ENCODE data around the gene MAPK10. TPM values are rescaled to one million over a fixed set of nuclear protein-coding genes. Genes with fewer than 3 reads are reported as not detected.

The MAPK10 gene
- total and polyA plus RNA-seq, 9 of the 15 experiments (the other 6 are each of a cell fraction or from before 2014, with no cell fraction given), result 0.10 to 0.53 (median 0.18) TPM; not detected in 4

- in situ Hi-C loops (cut with MboI), result no loop called here
- TF ChIP-seq COPS2 (conservative IDR thresholded peaks at IDR 0.05) (no peak), GTF2E2 (tag; IDR thresholded peaks at IDR 0.05) (no peak), CHAMP1 (IDR thresholded peaks at IDR 0.05) (no peak), ILF3 (IDR thresholded peaks at IDR 0.05; ENCODE audit: borderline replicate concordance) (no peak), SMC3 (conservative IDR thresholded peaks at IDR 0.05; ENCODE audit: insufficient read depth, low read depth, low read length) (no peak), ETV5 (CRISPR knock-in tag; IDR thresholded peaks at IDR 0.05; ENCODE audit: low read depth) (no peak), E2F4 (CRISPR knock-in tag; IDR thresholded peaks at IDR 0.05; ENCODE audit: low read depth) (no peak), HDAC1 (IDR thresholded peaks at IDR 0.05) (no peak), L3MBTL2 (IDR thresholded peaks at IDR 0.05) (no peak), SNIP1 (IDR thresholded peaks at IDR 0.05; ENCODE audit: low read depth) (no peak), SMAD4 (CRISPR knock-in tag; conservative IDR thresholded peaks at IDR 0.05) (no peak), KDM2B (CRISPR knock-in tag; IDR thresholded peaks at IDR 0.05) (no peak), THRAP3 (IDR thresholded peaks at IDR 0.05; ENCODE audit: borderline replicate concordance) (no peak), DLX4 (CRISPR knock-in tag; IDR thresholded peaks at IDR 0.05) (no peak), PRPF4 (IDR thresholded peaks at IDR 0.05; ENCODE audit: insufficient read depth, low read depth, low read length, poor library complexity, severe bottlenecking) (no peak), ZBTB7A (IDR thresholded peaks at IDR 0.05; ENCODE audit: borderline replicate concordance, control insufficient read depth, low read depth, low read length) (no peak), TBL1XR1 (IDR thresholded peaks at IDR 0.05; ENCODE audit: low read length in 2 of 2) (no peak)
- Histone ChIP-seq H3K4me3 (no peak overlapping the region), H3K36me3 (ENCODE audit: control insufficient read depth, insufficient read depth, low read length) (no peaks in the 10 kb centered on the region), H3K9me1 (ENCODE audit: control insufficient read depth, insufficient read depth, low read length) (no peaks in the 10 kb centered on the region), H3K79me2 (ENCODE audit: control insufficient read depth, insufficient read depth, low read length) (no peaks in the 10 kb centered on the region), H3K4me1 (replicated peaks in 1 of 2; ENCODE audit: control insufficient read depth in 2 of 2, insufficient read depth in 2 of 2, low read length in 2 of 2) (no peaks in the 10 kb centered on the region), H3K9me3 (replicated peaks; ENCODE audit: control insufficient read depth, insufficient read depth, low read depth, low read length) (no peaks in the 10 kb centered on the region), H3K4me2 (ENCODE audit: insufficient read depth, low read length) (no peak overlapping the region), H2AFZ (ENCODE audit: low read depth, low read length) (no peak overlapping the region), H3K9ac (ENCODE audit: insufficient read depth in 1 of 2, low read depth in 2 of 2, low read length in 2 of 2) (no peak overlapping the region), H4K20me1 (replicated peaks; ENCODE audit: control insufficient read depth, insufficient read depth, low read length) (no peaks in the 10 kb centered on the region), H3K27ac (ENCODE audit: extremely low read depth, low read depth, low read length) (no peak overlapping the region), H3K27me3 (ENCODE audit: control insufficient read depth in 2 of 2, insufficient read depth in 2 of 2, low read length in 2 of 2) (no peaks in the 10 kb centered on the region)
- ChIA-PET POLR2A (no interaction called here), CTCF (ENCODE audit: low intra/inter-chr PET ratio) (no interaction called here)
- intact Hi-C loops (cut with micrococcal nuclease), result no loop called here
- BruUV-seq (replicated peaks), result no TSS peak
- FAIRE-seq (no peak), ATAC-seq (no peak), DNase-seq (ENCODE audit: extremely low read depth in 1 of 4, low spot score in 3 of 4) (no peak)
- WGBS (ENCODE audit: insufficient coverage, low coverage, missing lambda C conversion rate), result 0% methylated on average over 3 of the region's 3 CpGs
Observed at GRCh38 chr4:86344127-86344526, 15.7 kb downstream of the MAPK10 start.
